ENCODE measurements around the gene C1QTNF8.
A peak's percentile ranks its signal among the peaks of the same experiment; 100 is the strongest.

Gene C1QTNF8

GRCh38 chr16:1050516-1050915, 45.5 kb downstream of the C1QTNF8 start:
- no peak for DNase-seq
- Mint-ChIP-seq H3K27me3 (peaks cover 3% of the 10 kb centered on the region), H3K36me3 (ENCODE audit: low read depth) (no peaks in the 10 kb centered on the region), H3K4me3 (no peak overlapping the region), H3K4me1 (ENCODE audit: low read depth) (no peaks in the 10 kb centered on the region), H3K27ac (no peak overlapping the region), H3K9me3 (no peaks in the 10 kb centered on the region)

DNA sequence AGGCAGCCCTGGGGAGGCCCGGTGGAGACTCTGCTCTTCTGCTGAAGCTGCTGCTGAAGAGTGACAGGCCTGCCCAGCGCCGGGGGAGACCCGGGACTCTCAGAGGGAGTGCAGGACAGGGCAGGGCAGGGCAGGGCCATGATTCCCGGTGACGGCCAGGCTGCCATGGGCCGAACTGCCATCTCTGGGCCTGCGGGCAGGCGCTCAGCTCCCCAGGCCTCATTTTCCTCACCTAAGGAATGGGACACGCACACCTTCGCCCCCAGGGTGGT, 46.1 kb downstream of the C1QTNF8 start:
- Mint-ChIP-seq H3K27ac (no peak overlapping the region), H3K27me3 (no peaks in the 10 kb centered on the region), H3K9me3 (no peaks in the 10 kb centered on the region), H3K36me3 (ENCODE audit: low read depth) (no peaks in the 10 kb centered on the region), H3K4me1 (ENCODE audit: low read depth) (no peaks in the 10 kb centered on the region), H3K4me3 (no peak overlapping the region)
- DNase-seq: no peak

GRCh38 chr16:1049113-1049975, 46.7 kb downstream of the C1QTNF8 start:
- no peaks in the 10 kb centered on the region for H3K27me3 Mint-ChIP-seq
- no peak overlapping the region for H3K27ac Mint-ChIP-seq
- H3K4me3 Mint-ChIP-seq: no peak overlapping the region
- H3K4me1 Mint-ChIP-seq (ENCODE audit: low read depth): no peaks in the 10 kb centered on the region
- no peak for DNase-seq
- H3K9me3 Mint-ChIP-seq: no peaks in the 10 kb centered on the region
- no peaks in the 10 kb centered on the region for H3K36me3 Mint-ChIP-seq (ENCODE audit: low read depth)

GRCh38 chr16:1048442-1049112, 47.5 kb downstream of the C1QTNF8 start:
- DNase-seq: peak; percentile 46

GRCh38 chr16:1047801-1048200, 48.2 kb downstream of the C1QTNF8 start:
- Mint-ChIP-seq H3K9me3 (no peaks in the 10 kb centered on the region), H3K27me3 (no peaks in the 10 kb centered on the region), H3K36me3 (ENCODE audit: low read depth) (no peaks in the 10 kb centered on the region), H3K27ac (no peak overlapping the region), H3K4me3 (no peak overlapping the region), H3K4me1 (ENCODE audit: low read depth) (no peaks in the 10 kb centered on the region)
- no peak for DNase-seq

More at GRCh38 chr16:1048442-1049112, 47.5 kb downstream of the C1QTNF8 start:
- Mint-ChIP-seq H3K9me3 (no peaks in the 10 kb centered on the region), H3K4me3 (no peak overlapping the region), H3K4me1 (ENCODE audit: low read depth) (no peaks in the 10 kb centered on the region), H3K27ac (no peak overlapping the region), H3K27me3 (no peaks in the 10 kb centered on the region), H3K36me3 (ENCODE audit: low read depth) (no peaks in the 10 kb centered on the region)

- no peak overlapping the region for H3K4me3 Mint-ChIP-seq
- no peaks in the 10 kb centered on the region for H3K36me3 Mint-ChIP-seq (ENCODE audit: low read depth)
- H3K27ac Mint-ChIP-seq: no peak overlapping the region
- no peak for DNase-seq
- peaks cover 4% of the 10 kb centered on the region for H3K27me3 Mint-ChIP-seq
- H3K9me3 Mint-ChIP-seq: no peaks in the 10 kb centered on the region
- no peaks in the 10 kb centered on the region for H3K4me1 Mint-ChIP-seq (ENCODE audit: low read depth)
Measured at GRCh38 chr16:1047123-1047522, 48.9 kb downstream of the C1QTNF8 start.

- H3K4me3 Mint-ChIP-seq: no peak overlapping the region
- no peaks in the 10 kb centered on the region for H3K36me3 Mint-ChIP-seq (ENCODE audit: low read depth)
- H3K9me3 Mint-ChIP-seq: no peaks in the 10 kb centered on the region
- no peak overlapping the region for H3K27ac Mint-ChIP-seq
- H3K4me1 Mint-ChIP-seq (ENCODE audit: low read depth): no peaks in the 10 kb centered on the region
- DNase-seq: no peak
- H3K27me3 Mint-ChIP-seq: peaks cover 4% of the 10 kb centered on the region
Measured at GRCh38 chr16:1045993-1046911, 49.8 kb downstream of the C1QTNF8 start.

- Mint-ChIP-seq H3K27me3 (peaks cover 4% of the 10 kb centered on the region), H3K36me3 (ENCODE audit: low read depth) (no peaks in the 10 kb centered on the region), H3K27ac (no peak overlapping the region), H3K4me3 (no peak overlapping the region), H3K9me3 (no peaks in the 10 kb centered on the region), H3K4me1 (ENCODE audit: low read depth) (no peaks in the 10 kb centered on the region)
- DNase-seq: no peak
Measured at GRCh38 chr16:1045310-1045992, 50.6 kb downstream of the C1QTNF8 start.

- H3K4me3 Mint-ChIP-seq: no peak overlapping the region
- H3K4me1 Mint-ChIP-seq (ENCODE audit: low read depth): no peaks in the 10 kb centered on the region
- no peak overlapping the region for H3K27ac Mint-ChIP-seq
- peaks cover 4% of the 10 kb centered on the region for H3K27me3 Mint-ChIP-seq
- DNase-seq: no peak
- no peaks in the 10 kb centered on the region for H3K9me3 Mint-ChIP-seq
- H3K36me3 Mint-ChIP-seq (ENCODE audit: low read depth): no peaks in the 10 kb centered on the region
Measured at GRCh38 chr16:1044460-1045309, 51.4 kb downstream of the C1QTNF8 start.

DNA sequence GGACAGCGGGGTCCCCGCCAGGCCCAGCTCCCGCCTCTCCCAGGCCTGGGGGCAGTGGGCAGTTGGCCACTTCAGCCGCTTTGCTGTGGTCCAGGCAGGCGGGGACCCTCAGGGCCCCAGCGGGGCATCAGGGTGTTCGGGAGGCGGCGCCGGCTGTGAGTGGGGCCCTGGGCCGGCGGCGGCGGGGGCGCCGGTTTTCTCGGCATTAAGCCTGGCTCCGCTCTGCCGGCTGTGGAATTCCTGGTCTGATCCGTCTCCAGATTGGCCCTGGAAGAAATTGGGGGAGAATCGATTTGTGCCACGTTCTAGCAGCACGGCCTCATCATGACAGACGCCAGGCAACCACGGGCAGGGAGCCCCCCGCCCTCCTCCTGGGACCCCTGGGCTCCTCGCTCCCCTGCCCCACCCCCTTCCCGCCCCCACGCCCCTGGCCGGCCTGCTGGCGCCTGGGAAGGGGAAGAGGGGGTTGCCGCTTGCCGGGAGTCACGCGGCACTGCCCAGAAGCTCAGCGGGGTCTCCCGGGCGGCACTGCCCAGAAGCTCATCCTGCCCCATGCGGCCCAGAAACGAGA, 52.1 kb downstream of the C1QTNF8 start:
- Mint-ChIP-seq H3K27me3 (peaks cover 4% of the 10 kb centered on the region), H3K36me3 (ENCODE audit: low read depth) (no peaks in the 10 kb centered on the region), H3K27ac (no peak overlapping the region), H3K4me3 (no peak overlapping the region), H3K9me3 (no peaks in the 10 kb centered on the region), H3K4me1 (ENCODE audit: low read depth) (no peaks in the 10 kb centered on the region)
- no peak for DNase-seq

DNA sequence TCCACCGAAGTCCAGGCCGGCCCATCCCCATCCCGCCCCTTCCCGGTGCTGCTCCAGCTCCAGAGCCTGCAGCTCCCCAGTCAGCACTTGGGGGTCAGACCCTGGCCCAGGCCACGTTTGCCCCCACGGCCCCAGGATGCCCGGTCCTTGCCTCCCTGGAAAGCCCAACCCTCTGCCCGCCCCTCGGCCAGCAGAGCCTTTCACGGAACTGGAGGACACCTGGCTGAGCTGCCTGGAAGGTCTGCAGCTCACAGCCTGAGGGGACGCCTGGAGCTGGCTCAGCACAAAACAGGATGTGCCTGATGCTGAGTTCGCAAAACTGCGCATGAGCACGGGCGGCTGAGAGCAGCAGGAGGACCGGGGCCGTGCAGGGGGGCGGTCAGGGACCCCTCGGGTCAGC, 53.2 kb downstream of the C1QTNF8 start:
- H3K27me3 Mint-ChIP-seq: peaks cover 4% of the 10 kb centered on the region
- no peak for DNase-seq
- no peaks in the 10 kb centered on the region for H3K36me3 Mint-ChIP-seq (ENCODE audit: low read depth)
- no peaks in the 10 kb centered on the region for H3K4me1 Mint-ChIP-seq (ENCODE audit: low read depth)
- no peak overlapping the region for H3K27ac Mint-ChIP-seq
- no peaks in the 10 kb centered on the region for H3K9me3 Mint-ChIP-seq
- H3K4me3 Mint-ChIP-seq: no peak overlapping the region

GRCh38 chr16:1042049-1042744, 53.8 kb downstream of the C1QTNF8 start:
- Mint-ChIP-seq H3K27me3 (peaks cover 4% of the 10 kb centered on the region), H3K9me3 (no peaks in the 10 kb centered on the region), H3K36me3 (ENCODE audit: low read depth) (no peaks in the 10 kb centered on the region), H3K27ac (no peak overlapping the region), H3K4me1 (ENCODE audit: low read depth) (no peaks in the 10 kb centered on the region), H3K4me3 (no peak overlapping the region)
- no peak for DNase-seq

GRCh38 chr16:1040346-1040745, 55.7 kb downstream of the C1QTNF8 start:
- Mint-ChIP-seq H3K27me3 (peaks cover 4% of the 10 kb centered on the region), H3K9me3 (no peaks in the 10 kb centered on the region), H3K4me1 (ENCODE audit: low read depth) (no peaks in the 10 kb centered on the region), H3K36me3 (ENCODE audit: low read depth) (no peaks in the 10 kb centered on the region), H3K27ac (no peak overlapping the region), H3K4me3 (no peak overlapping the region)
- DNase-seq: no peak

Data from activated T-cell treated with anti-CD3 and anti-CD28 coated beads, Interleukin-2, amount 50 U/mL, for 24 hours (primary cell).